Pancreas (tissue), 10 donors: ENCODE measurements around the gene WDR11. TPM values are rescaled to one million over a fixed set of nuclear protein-coding genes. Genes with fewer than 3 reads are reported as not detected.

Source experiments
- ATAC-seq, 4 donors: fragments of 200-7000 bp; cut with Tn5 transposase; one replicate each; pipeline versions ENCODE4 v1.8.0 to v1.9.1; 2020; ENCODE audit warnings: mild to moderate bottlenecking in 4 of 4, moderate library complexity in 4 of 4
- DNase-seq, 6 donors: peaks; one replicate each; pipeline ENCODE4 v3.0.0-alpha.2; 2020
- FAIRE-seq: peaks from 2 replicates; lab custom pipeline; 2012; peaks lifted over from hg19 to GRCh38; lab: Jason Lieb, UNC
- H3K27ac ChIP-seq, 4 donors: fragments of 200-600 bp; sonication (generic); 1 replicate in 3 of 4; 2 replicates in 1 of 4; pipeline versions ENCODE4 v1.5.0 to v1.8.0; 2020
- H3K27me3 ChIP-seq, 4 donors: fragments of 200-600 bp; one replicate each; pipeline ENCODE4 v1.8.0; 2021
- H3K36me3 ChIP-seq, 3 donors: fragments of 200-600 bp; sonication (generic) in 1 of 3; one replicate each; pipeline versions ENCODE4 v1.5.0 to v1.8.0; 2020 to 2021
- H3K4me1 ChIP-seq, 3 donors: fragments of 200-600 bp; one replicate each; pipeline ENCODE4 v1.8.0; 2021
- H3K4me3 ChIP-seq, 4 donors: fragments of 200-600 bp; sonication (generic) in 2 of 4; one replicate each; pipeline versions ENCODE4 v1.5.0 to v1.8.0; 2020 to 2021
- H3K9me3 ChIP-seq, 4 donors: fragments of 200-600 bp; one replicate each; pipeline ENCODE4 v1.8.0; 2021
- CTCF ChIP-seq, 4 donors: fragments of 200-600 bp; sonication (generic) in 3 of 4; IDR thresholded peaks; one replicate each; pipeline versions ENCODE4 v1.5.0 to v1.8.0; 2021; ENCODE audit warnings: antibody characterized with exemption in 4 of 4
- whole genome bisulfite sequencing, 2 donors: extraction: QIAGEN DNeasy Blood & Tissue Kit; methylation state at CpG; one replicate each; pipeline ENCODE4 v1.1.7; 2013; 5-methylcytosine and 5-hydroxymethylcytosine counted together
- intact Hi-C, 3 donors: fragments of 100-400 bp; cut with DNase I; formaldehyde crosslinking; loops; one replicate each; pipeline versions ENCODE4 v1.11.1 to v1.14.2; 2022
- polyA plus RNA-seq, 2 donors: library from polyadenylated mRNA; stranded (reverse); fragments of 200-250 nt; gene quantifications; one replicate each; pipeline ENCODE4 v1.2.3, GENCODE V29; 2013
- total RNA-seq, 6 donors: library from RNA; stranded (reverse); fragmentation: NEBNext Ultra II Directional in 4 of 6; extraction: Animal tissue kit (Norgen Biotek cat#: 25700) in 4 of 6; gene quantifications; one replicate each; pipeline versions ENCODE4 v1.2.1 to v1.2.4, GENCODE V29; 2021 to 2023
- donor health status: healthy with polysubstance abuse.
- donor health status: DM: no; HTN: no; CAD: no; lungs with moderate emphysema.
- donor health status: DM: no; HTN: no; CAD: no.
- donor health status: control.
- donor health status: control.
- donor health status: Bipolar disorder and iron deficiency.
- donor health status: DM: yes; HTN: yes; CAD: no.
- donor health status: DM: no; HTN: no; CAD: no.
- donor health status: DM: no; HTN: no; CAD: no.
- donor health status: DM: yes; HTN: yes; CAD: no.

WDR11 gene
- total and polyA plus RNA-seq, 8 donors = 14.8 to 30.5 (median 18.3) TPM

DNA sequence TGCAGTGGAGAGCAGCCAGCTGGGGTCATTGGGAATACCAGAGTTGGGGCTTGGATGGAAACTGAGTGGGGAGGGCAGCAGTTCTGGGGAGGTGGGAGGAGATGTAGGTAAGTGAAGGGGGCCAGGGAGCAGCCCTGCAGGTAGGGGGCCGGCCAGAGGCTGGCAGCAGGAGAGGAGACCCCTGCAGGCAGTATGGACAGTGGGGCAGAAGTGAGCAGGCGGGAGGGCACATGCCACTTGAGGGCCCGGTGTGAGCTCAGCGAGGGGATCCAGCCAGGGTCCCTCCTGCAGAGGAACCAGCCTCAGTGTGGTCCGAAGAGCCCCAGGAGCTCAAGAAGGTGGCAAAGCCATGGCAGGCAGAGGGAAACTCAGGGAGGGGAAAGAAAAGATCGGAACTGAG lies 75.4 kb downstream of the WDR11 start:
- Histone ChIP-seq H3K36me3 (no peaks in the 10 kb centered on the region), H3K9me3 (no peaks in the 10 kb centered on the region), H3K27ac (no peak overlapping the region), H3K4me1 (no peaks in the 10 kb centered on the region), H3K4me3 (no peak overlapping the region), H3K27me3 (no peaks in the 10 kb centered on the region)
- 69 to 75% methylated on average over 6 of the region's 6 CpGs for WGBS, 2 donors
- TF ChIP-seq CTCF (IDR thresholded peaks at IDR 0.05) = no peak
- ATAC-seq (no peak), DNase-seq (no peak), FAIRE-seq (no peak)
- intact Hi-C loops = no loop called here

GRCh38 chr10:120927352-120927751 lies 76.2 kb downstream of the WDR11 start:
- Histone ChIP-seq H3K4me1 (no peaks in the 10 kb centered on the region), H3K27me3 (no peaks in the 10 kb centered on the region), H3K4me3 (no peak overlapping the region), H3K36me3 (no peaks in the 10 kb centered on the region), H3K27ac (no peak overlapping the region), H3K9me3 (no peaks in the 10 kb centered on the region)
- intact Hi-C loops = no loop called here
- ATAC-seq = no peak
- TF ChIP-seq CTCF (IDR thresholded peaks at IDR 0.05) = no peak
- FAIRE-seq = no peak
- 62 to 84% methylated on average over 4 of the region's 4 CpGs for WGBS, 2 donors
- no peak for DNase-seq

DNA sequence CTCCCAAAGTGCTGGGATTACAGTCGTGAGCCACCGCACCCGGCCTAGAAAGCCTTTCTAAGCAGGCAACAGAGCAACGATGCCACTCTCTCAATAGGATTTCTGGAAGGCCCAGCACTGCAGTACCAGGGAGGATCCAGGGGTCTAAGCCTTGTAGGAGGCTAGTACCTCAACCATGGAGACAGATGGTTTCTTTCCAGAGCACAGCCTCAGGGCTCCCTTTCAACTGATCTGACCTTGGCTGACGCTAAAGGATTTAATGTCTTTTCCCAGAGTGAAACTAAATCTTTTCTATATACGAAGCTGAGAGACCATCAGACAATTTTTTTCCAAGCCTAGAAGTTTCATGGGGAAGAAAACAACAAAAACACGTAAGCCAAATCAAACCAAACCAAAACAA lies 78.0 kb downstream of the WDR11 start:
- intact Hi-C loops = no loop called here
- Histone ChIP-seq H3K4me3 (no peak overlapping the region), H3K27me3 (no peaks in the 10 kb centered on the region), H3K36me3 (no peaks in the 10 kb centered on the region), H3K27ac (no peak overlapping the region), H3K9me3 (no peaks in the 10 kb centered on the region), H3K4me1 (no peaks in the 10 kb centered on the region)
- FAIRE-seq (no peak), DNase-seq (no peak), ATAC-seq (no peak)
- WGBS, 2 donors = 78 to 85% methylated on average over 7 of the region's 7 CpGs
- no peak for TF ChIP-seq CTCF (IDR thresholded peaks at IDR 0.05)

GRCh38 chr10:120931423-120931822 lies 80.3 kb downstream of the WDR11 start:
- ATAC-seq (no peak), DNase-seq (no peak), FAIRE-seq (no peak)
- H3K36me3 ChIP-seq = no peaks in the 10 kb centered on the region
- H3K27me3 ChIP-seq = no peaks in the 10 kb centered on the region
- TF ChIP-seq CTCF (IDR thresholded peaks at IDR 0.05) = no peak
- 63% methylated on average over 3 of the region's 3 CpGs for WGBS, 2 donors
- intact Hi-C loops = no loop called here
- H3K4me3 ChIP-seq = no peak overlapping the region
- no peak overlapping the region for H3K27ac ChIP-seq
- no peaks in the 10 kb centered on the region for H3K4me1 ChIP-seq
- H3K9me3 ChIP-seq = no peaks in the 10 kb centered on the region

GRCh38 chr10:120931999-120932398 lies 80.8 kb downstream of the WDR11 start:
- no peak overlapping the region for H3K4me3 ChIP-seq
- intact Hi-C loops = no loop called here
- no peaks in the 10 kb centered on the region for H3K36me3 ChIP-seq
- no peaks in the 10 kb centered on the region for H3K27me3 ChIP-seq
- 53 to 62% methylated on average over 4 of the region's 4 CpGs for WGBS, 2 donors
- DNase-seq (no peak), FAIRE-seq (no peak), ATAC-seq (no peak)
- no peaks in the 10 kb centered on the region for H3K9me3 ChIP-seq
- TF ChIP-seq CTCF (IDR thresholded peaks at IDR 0.05) = no peak
- no peaks in the 10 kb centered on the region for H3K4me1 ChIP-seq
- no peak overlapping the region for H3K27ac ChIP-seq
